Measurements from ENCODE around the gene RBM12. TPM values are rescaled to one million over a fixed set of nuclear protein-coding genes. Genes with fewer than 3 reads are reported as not detected.
A peak's percentile ranks its signal among the peaks of the same experiment; 100 is the strongest.

The RBM12 gene
- total and polyA plus RNA-seq, 2 of the 8 experiments (the other 6 are each of a cell fraction or from before 2014, with no cell fraction given) = 187 to 214 TPM

DNA sequence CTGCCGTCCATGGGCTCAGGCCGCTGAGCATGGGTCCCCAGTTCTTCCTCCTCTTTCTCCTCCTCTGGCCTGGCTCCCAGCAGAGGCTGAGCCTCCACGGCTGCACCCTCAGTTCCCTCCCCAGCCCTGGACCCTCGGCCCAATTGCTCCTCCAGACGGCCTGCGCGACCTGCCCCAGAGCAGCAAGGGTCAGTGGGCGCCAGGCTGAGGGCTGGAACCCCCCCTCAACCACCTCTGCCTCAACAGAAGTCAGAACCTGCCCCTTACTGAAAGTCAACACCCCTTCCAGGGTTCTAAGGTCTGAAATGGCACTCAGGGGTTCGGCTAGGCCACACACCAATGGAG, 65.0 kb downstream of the RBM12 start:
- Histone ChIP-seq H3K4me1 (replicated peaks in 1 of 4; ENCODE audit: control insufficient read depth in 3 of 4, insufficient read depth in 4 of 4, low read length in 3 of 4) (peaks cover 0 to 14% (median 7%) of the 10 kb centered on the region in 4 experiments; a peak in 4 of 7 replicates), H2BK5ac (ENCODE audit: low read depth, low read length) (no peak overlapping the region), H2BK120ac (replicated peaks; ENCODE audit: low read depth, low read length) (no peak overlapping the region), H2BK20ac (ENCODE audit: low read length) (no peak overlapping the region), H2AK5ac (ENCODE audit: low read depth, low read length) (no peak overlapping the region; the same call in 1 of the 2 replicates), H3K56ac (replicated peaks; ENCODE audit: insufficient read length, low read depth, low read length) (no peak overlapping the region), H3K36me3 (ENCODE audit: control insufficient read depth in 2 of 4, insufficient read depth in 4 of 4, low read length in 3 of 4) (no peaks in the 10 kb centered on the region), H3K4me3 (ENCODE audit: extremely low read depth in 1 of 4, insufficient read depth in 2 of 4, low read depth in 3 of 4, low read length in 4 of 4) (no peak overlapping the region), H2AFZ (ENCODE audit: low read length) (no peak overlapping the region), H2BK15ac (ENCODE audit: low read length) (0 out of 2 replicates have a peak overlapping the region, but pooled peaks have one; percentile 16), H3K9me3 (ENCODE audit: insufficient read depth in 2 of 2, low read depth in 1 of 2, low read length in 1 of 2) (no peaks in the 10 kb centered on the region), H4K8ac (ENCODE audit: extremely low read depth, insufficient read depth, low read length) (no peak overlapping the region; the same call in 1 of the 2 replicates), H3K4me2 (ENCODE audit: insufficient read depth in 1 of 2, low read depth in 2 of 2, low read length in 2 of 2) (no peak overlapping the region; a peak in 1 of 4 replicates), H3K79me1 (ENCODE audit: low read depth, low read length) (no peaks in the 10 kb centered on the region), H3K14ac (ENCODE audit: insufficient read length) (no peak overlapping the region), H3K23me2 (ENCODE audit: low read depth, low read length) (peaks cover 11% of the 10 kb centered on the region; the same call in 1 of the 2 replicates), H3K79me2 (ENCODE audit: control insufficient read depth in 1 of 2, insufficient read depth in 2 of 2, low read length in 2 of 2) (no peaks in the 10 kb centered on the region), H3K27me3 (replicated peaks in 1 of 4; ENCODE audit: control insufficient read depth in 3 of 4, extremely low read depth in 1 of 4, insufficient read depth in 3 of 4, low read length in 3 of 4) (peaks cover 6 to 46% (median 34%) of the 10 kb centered on the region in 4 experiments), H3K4ac (replicated peaks; ENCODE audit: insufficient read length, low read depth, low read length) (no peak overlapping the region), H4K20me1 (replicated peaks in 1 of 2; ENCODE audit: control insufficient read depth in 1 of 2, insufficient read depth in 2 of 2, low read length in 2 of 2) (peaks cover 0 to 2% of the 10 kb centered on the region in 2 experiments), H4K5ac (ENCODE audit: insufficient read length, low read depth, low read length) (no peak overlapping the region), H3K23ac (ENCODE audit: insufficient read length) (no peak overlapping the region), H2BK12ac (ENCODE audit: low read depth, low read length) (0 out of 2 replicates have a peak overlapping the region, but pooled peaks have one; percentile 81), H4K91ac (replicated peaks; ENCODE audit: insufficient read length, low read length) (no peak overlapping the region), H3K27ac (ENCODE audit: low read depth, low read length) (no peak overlapping the region), H3K9ac (replicated peaks in 1 of 4; ENCODE audit: extremely low read depth in 1 of 4, low read depth in 3 of 4, low read length in 3 of 4) (no peak overlapping the region), H3K18ac (ENCODE audit: extremely low read depth, low read length) (no peak overlapping the region)
- DNase-seq (ENCODE audit: low read depth in 1 of 2, low spot score in 2 of 2) (no peak), FAIRE-seq (no peak)
- ChIA-PET POLR2A (ENCODE audit: partially characterized antibody) (interaction anchor here (0.9 to 2.1 kb wide), 9 partner anchors 10 to 355 kb away, joined by 3 to 13 read pairs (median 3); partner anchors contain the start of genes CEP250, CPNE1, ERGIC3 and RBM12), CTCF (ENCODE audit: partially characterized antibody) (interaction anchor here (0.8 to 8.3 kb wide), 4 partner anchors 13 to 85 kb away, joined by 3 to 121 read pairs (median 6); partner anchors contain the start of gene SPAG4)
- 96% methylated on average over 9 of the region's 9 CpGs; no CpG with 5 or more reads in 1 of the 2 experiments for WGBS, 2 experiments (ENCODE audit: extremely low coverage in 1 of 2, insufficient coverage in 1 of 2, insufficient read length in 1 of 2, insufficient replicate concordance in 2 of 2, low coverage in 1 of 2, low lambda C conversion rate in 2 of 2, missing lambda C conversion rate in 1 of 2)
- TF ChIP-seq JUND (IDR thresholded peaks at IDR 0.05; ENCODE audit: low read length) (no peak), CBX8 (IDR thresholded peaks at IDR 0.05; ENCODE audit: borderline replicate concordance, low read depth, low read length) (no peak), YY1 (IDR thresholded peaks at IDR 0.05; ENCODE audit: low read depth, low read length) (no peak), TBP (IDR thresholded peaks at IDR 0.05; ENCODE audit: low read depth, low read length) (no peak), RBBP5 (IDR thresholded peaks at IDR 0.05; ENCODE audit: borderline replicate concordance, low read depth, low read length) (no peak), TCF12 (IDR thresholded peaks at IDR 0.05; ENCODE audit: low read depth, low read length) (no peak), POU5F1 (IDR thresholded peaks at IDR 0.05; ENCODE audit: low read depth, low read length) (no peak), SIN3A (conservative IDR thresholded peaks at IDR 0.05 in 1 of 2, IDR thresholded peaks at IDR 0.05 in 1 of 2; ENCODE audit: low read depth in 1 of 2, low read length in 2 of 2) (no peak), CHD1 (IDR thresholded peaks at IDR 0.05; ENCODE audit: low read depth, low read length) (no peak), FOSL1 (IDR thresholded peaks at IDR 0.05; ENCODE audit: insufficient read depth, low read depth, low read length) (no peak)
- TF ChIP-seq, protein P1, sequence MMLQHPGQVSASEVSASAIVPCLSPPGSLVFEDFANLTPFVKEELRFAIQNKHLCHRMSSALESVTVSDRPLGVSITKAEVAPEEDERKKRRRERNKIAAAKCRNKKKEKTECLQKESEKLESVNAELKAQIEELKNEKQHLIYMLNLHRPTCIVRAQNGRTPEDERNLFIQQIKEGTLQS (IDR thresholded peaks at IDR 0.05; ENCODE audit: insufficient read depth, low read depth, low read length) = no peak
- TF ChIP-seq, protein P2, sequence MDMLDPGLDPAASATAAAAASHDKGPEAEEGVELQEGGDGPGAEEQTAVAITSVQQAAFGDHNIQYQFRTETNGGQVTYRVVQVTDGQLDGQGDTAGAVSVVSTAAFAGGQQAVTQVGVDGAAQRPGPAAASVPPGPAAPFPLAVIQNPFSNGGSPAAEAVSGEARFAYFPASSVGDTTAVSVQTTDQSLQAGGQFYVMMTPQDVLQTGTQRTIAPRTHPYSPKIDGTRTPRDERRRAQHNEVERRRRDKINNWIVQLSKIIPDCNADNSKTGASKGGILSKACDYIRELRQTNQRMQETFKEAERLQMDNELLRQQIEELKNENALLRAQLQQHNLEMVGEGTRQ (IDR thresholded peaks at IDR 0.05; ENCODE audit: low read length) = no peak
